DMS 273 treated with DMSO at 0.1 percent for 48 hours (cell line): ENCODE data around the gene PITPNC1.
"Not testable (repeated sequence)": the region's sequence is repeated elsewhere in the genome, so short reads cannot be mapped to it uniquely, and the experiment has no call there.

Experiments used
- DNase-seq: peaks from one replicate; lab custom pipeline; 2025; lab: John Stamatoyannopoulos, UW

PITPNC1 gene

GRCh38 chr17:67401106-67401505 lies 24.0 kb downstream of the PITPNC1 start:
- no peak for DNase-seq

GRCh38 chr17:67401598-67402504 lies 24.8 kb downstream of the PITPNC1 start:
- no peak for DNase-seq

DNA sequence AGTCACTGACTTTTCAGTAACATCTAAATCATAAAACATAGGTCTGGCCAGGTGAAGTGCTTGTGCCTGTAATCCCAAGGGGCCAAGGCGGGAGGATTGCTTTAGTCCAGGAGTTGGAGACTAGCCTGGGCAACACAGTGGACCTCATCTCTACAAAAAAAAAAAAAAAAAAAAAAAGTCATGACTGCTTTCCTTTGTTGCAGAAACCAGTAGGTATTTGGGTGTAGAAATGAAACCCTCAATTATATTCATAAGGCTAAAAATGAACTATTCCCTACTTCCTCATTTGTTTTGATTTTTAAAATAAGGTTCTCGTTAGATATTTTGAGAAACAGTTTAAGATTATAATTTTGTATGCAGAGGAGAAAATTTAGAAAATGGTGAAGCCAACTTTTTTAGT lies 26.0 kb downstream of the PITPNC1 start:
- no peak for DNase-seq

DNA sequence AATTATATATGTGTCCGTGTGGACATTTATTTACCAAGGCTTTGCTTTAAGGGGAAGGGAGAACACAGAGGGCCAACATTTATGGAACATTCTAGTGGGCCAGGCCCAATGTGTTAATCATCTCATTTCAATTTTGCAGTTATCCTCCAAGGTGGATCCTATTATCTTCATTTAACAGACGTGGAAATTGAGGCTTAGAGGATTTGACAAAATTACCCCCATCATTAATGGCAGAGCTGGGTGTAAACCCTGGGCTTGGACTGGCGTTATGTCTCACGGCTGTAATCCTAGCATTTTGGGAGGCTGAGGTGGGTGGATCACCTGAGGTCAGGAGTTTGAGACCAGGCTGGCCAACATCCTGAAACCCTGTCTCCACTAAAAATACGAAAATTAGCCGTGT lies 26.4 kb downstream of the PITPNC1 start:
- DNase-seq, result no peak

- not testable (repeated sequence) for DNase-seq
These were observed 31.4 kb downstream of the PITPNC1 start for GRCh38 chr17:67408455-67408830.

DNA sequence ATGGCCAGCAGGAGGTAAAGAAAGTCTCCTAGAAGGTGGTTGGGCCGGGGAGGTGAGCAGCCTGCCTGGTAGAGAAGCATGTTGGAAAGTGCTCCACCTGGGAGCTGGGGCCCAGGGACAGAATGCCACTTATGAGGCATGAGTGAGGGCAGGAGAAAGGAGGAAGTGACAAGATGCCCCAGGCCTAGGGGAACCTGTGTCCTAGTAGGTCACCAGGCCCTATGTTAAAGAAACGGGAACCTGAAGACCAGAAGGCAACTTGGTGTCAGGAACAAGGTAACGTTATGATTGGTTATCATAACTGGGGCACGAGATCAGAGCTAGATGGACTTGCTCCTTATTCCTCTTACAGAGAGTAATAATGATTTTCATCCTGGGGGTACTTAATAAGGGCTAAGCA lies 34.3 kb downstream of the PITPNC1 start:
- no peak for DNase-seq

DNA sequence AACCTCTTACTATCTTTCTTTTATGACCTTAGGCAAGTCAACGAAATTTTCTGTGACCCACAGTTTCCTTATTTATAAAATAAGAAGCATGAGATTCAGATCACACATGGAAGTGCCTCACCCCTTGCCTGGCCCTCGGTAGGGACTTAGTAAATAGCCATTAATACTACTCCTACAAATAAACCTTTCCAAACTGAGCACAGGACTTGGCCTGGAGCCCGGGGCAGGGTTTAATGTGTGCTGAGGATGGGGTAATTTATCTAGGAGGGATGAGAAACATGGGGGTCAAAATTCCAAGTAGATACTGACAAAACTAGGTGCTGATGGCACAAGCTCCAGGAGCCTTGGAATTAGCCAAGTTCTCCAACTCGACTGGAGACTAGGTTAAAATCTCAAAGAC lies 35.0 kb downstream of the PITPNC1 start:
- DNase-seq, result no peak

- no peak for DNase-seq
These were observed 35.9 kb downstream of the PITPNC1 start for GRCh38 chr17:67412941-67413340.

DNA sequence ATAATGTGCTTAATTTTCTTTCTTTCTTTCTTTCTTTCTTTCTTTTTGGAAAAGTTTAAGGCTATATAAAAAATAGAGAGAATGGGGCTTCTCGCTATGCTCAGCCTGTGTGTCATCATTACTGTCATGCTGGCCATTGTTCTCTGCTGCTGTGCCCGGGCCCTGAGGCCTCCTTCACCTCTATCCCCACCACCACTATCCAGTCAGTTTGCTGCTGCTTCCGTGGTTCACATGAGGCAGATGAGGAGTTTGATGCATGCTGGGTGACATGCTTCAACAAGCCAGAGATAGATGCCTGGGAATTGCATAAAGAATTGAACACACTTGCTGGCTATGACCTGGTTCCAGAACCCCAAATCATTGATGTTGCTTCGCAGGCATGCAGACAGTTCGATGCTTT lies 36.3 kb downstream of the PITPNC1 start:
- no peak for DNase-seq

GRCh38 chr17:67414130-67414529 lies 37.0 kb downstream of the PITPNC1 start:
- no peak for DNase-seq

- DNase-seq, result no peak
These were observed 37.5 kb downstream of the PITPNC1 start for GRCh38 chr17:67414559-67414958.

GRCh38 chr17:67415291-67415690 lies 38.2 kb downstream of the PITPNC1 start:
- no peak for DNase-seq

DNA sequence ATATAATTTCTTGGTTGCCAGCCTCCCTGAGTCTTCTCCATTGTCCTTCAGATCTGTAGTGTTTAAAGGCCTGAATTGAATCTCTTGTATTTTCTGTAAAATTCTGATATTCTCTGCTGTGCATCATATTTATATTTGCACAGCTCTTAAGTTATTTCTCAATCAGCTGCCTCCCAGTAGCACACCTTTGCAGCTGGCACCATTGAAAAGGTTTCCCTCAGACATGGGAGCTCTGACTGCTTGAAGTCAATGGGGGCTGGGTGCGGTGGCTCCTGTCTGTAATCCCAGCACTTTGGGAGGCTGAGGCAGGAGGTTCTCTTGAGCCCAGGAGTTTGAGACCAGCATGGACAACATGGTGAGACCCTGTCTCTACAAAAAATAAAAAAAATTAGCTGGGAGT lies 40.4 kb downstream of the PITPNC1 start:
- DNase-seq, result no peak

DNA sequence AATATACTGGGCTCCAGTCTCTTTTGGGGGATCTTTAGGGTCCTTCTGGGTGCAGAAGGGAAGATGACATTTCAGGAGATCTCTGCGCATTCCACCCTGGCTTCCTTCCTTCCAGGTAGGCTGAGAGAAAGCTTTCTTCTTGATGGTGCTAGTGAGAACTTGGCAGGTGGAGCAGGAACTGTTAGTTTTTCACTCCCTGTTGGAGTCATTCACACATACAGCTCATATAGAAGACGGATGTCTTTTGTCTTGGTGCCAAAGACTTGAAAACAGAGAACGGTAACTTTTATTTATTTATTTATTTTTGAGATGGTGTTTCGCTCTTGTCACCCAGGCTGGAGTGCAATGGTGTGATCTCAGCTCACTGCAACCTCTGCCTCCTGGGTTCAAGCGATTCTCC lies 43.9 kb downstream of the PITPNC1 start:
- DNase-seq, result no peak

DNA sequence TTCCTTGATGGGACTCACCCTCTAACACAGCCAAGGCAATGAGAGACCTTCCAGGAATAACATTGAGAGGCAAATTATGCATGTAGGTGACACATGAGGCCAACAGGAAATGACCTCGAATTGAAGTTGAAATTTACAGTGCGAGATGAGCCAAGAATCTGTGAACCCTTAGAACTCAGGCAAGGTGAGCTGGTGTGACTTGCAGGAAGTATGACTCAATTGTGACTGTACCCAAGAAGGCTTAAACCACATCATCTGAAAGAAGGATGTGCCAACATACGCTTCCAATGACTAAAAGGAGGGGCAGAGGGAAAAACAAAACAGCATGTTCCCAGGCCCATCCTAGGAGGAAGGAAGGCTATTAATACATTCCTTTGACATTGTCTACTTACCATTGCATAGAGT lies 44.8 kb downstream of the PITPNC1 start:
- no peak for DNase-seq

DNA sequence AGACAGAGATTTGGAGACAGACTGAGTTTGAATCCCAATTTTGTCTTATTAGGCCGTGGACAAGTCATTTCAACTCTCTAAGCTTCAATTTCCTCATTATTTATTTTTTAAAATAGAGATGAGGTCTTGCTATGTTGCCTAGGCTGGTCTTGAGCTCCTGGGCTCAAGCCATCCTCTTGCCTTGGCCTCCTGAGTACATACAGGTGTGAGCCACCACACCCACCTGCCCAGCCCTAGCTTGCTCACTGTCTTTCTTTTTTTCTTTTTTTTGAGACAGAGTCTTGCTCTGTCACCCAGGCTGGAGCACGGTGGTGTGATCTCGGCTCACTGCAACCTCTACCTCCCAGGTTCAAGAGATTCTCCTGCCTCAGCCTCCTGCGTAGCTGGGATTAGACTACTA lies 45.2 kb downstream of the PITPNC1 start:
- DNase-seq, result not testable (repeated sequence)

DNA sequence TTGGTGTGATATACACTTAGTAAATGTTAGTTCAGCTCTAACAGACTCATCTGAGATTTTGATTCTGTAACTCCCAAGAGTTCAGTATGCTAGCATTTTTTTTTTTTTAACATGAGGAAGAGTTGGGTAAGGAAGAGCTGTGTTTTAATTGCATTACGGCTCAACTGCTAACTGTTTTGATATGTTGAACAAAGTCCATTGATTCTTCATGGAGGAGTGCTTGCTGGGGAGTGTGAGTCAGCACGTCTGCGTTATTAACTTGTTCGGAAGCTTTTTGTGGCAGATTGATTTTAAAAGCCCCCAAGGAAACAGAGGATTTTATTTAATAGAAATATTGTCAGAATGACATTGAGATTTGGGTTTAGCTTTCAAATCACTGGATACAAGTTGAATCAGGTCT lies 45.8 kb downstream of the PITPNC1 start:
- DNase-seq, result no peak

- DNase-seq, result no peak
These were observed 48.6 kb downstream of the PITPNC1 start for GRCh38 chr17:67425571-67426160.

GRCh38 chr17:67427424-67427823 lies 50.3 kb downstream of the PITPNC1 start:
- DNase-seq, result no peak

GRCh38 chr17:67430515-67430914 lies 53.4 kb downstream of the PITPNC1 start:
- DNase-seq, result not testable (repeated sequence)

- DNase-seq, result no peak
These were observed 54.4 kb downstream of the PITPNC1 start for GRCh38 chr17:67431249-67432015.

- DNase-seq, result no peak
These were observed 56.3 kb downstream of the PITPNC1 start for GRCh38 chr17:67433248-67433924.
